WI38 (cell line): ENCODE results near the gene YY1.

Source experiments
- H3K4me3 ChIP-seq: 2 replicates; pipeline ENCODE4 v1.5.1; 2011; ENCODE audit warnings: low read depth, mild to moderate bottlenecking, control low read depth, low read length
- TF ChIP-seq, protein P1 (sequence below): IDR thresholded peaks from 2 replicates; pipeline ENCODE4 v1.5.1; 2012; ENCODE audit warnings: low read depth, mild to moderate bottlenecking, control low read depth, low read length

Gene YY1

DNA sequence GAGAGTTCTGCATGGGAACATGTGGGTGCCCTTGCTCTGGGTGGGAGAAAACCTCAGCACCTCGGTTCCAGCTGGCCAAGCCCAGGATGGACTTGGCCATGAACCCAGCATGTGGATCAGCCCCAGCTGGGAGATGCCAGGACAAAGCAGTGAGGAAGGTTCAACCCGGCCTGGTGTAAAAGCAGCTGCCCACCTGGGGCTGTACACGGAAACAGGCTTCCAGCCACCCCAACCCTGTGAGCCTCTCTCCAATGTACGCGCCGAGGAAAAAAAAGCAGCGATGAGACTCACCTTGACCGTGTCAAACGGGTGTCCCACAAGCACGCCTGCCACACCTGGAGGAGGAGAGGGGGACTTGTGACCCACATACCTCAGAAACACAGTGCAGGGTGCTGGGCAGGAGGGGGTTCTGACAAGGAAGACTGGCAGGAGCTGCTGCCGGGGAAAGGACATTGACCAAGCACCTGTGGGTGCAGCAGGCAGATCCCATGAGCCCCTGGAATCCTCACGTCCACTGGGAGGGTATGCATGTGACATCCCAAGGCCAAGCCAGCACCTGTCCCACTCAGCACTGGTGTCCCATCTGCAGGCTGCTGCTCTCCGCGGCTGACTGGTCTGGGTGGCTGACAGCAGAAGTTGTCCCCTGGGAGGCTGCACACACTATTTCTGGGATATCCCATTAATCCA lies 59.8 kb downstream of the YY1 start:
- no peak overlapping the region for H3K4me3 ChIP-seq
- TF ChIP-seq, protein P1, sequence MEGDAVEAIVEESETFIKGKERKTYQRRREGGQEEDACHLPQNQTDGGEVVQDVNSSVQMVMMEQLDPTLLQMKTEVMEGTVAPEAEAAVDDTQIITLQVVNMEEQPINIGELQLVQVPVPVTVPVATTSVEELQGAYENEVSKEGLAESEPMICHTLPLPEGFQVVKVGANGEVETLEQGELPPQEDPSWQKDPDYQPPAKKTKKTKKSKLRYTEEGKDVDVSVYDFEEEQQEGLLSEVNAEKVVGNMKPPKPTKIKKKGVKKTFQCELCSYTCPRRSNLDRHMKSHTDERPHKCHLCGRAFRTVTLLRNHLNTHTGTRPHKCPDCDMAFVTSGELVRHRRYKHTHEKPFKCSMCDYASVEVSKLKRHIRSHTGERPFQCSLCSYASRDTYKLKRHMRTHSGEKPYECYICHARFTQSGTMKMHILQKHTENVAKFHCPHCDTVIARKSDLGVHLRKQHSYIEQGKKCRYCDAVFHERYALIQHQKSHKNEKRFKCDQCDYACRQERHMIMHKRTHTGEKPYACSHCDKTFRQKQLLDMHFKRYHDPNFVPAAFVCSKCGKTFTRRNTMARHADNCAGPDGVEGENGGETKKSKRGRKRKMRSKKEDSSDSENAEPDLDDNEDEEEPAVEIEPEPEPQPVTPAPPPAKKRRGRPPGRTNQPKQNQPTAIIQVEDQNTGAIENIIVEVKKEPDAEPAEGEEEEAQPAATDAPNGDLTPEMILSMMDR = no peak

DNA sequence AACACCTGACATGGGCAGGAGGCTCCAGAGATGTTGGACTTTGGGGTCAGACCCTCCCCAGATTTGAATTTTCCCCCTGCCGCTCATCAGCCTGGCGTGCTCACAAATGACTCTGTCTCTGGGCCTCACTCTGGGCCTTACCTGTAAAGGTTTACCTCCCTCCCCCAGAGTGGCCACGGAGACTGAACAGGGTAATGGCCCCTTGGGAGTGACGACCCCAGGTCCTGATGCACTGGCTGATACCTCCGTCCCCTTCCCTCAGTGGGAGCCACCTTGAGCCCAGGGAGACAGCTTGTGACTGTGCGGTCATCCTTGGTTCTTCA lies 60.3 kb downstream of the YY1 start:
- no peak overlapping the region for H3K4me3 ChIP-seq
- TF ChIP-seq, protein P1 = no peak

DNA sequence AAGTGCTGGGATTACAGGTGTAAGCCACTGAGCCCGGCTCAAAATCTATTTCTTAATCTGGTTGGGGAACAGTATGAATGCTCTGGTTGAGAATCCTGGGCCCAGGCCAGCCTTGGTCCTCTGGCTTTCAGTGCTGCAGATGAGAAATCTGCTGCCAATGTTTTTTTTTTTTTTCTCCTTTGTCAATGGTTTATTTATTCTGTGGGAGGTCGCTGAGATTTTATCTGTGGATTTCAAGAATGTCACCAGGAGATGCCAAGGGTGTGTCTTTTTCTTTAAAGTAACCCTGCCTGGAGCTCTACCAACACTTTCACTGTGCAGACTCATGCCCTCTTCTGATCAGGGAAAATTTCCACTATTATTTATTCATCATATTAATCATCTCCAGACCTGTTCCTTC lies 63.7 kb downstream of the YY1 start:
- H3K4me3 ChIP-seq = no peak overlapping the region
- TF ChIP-seq, protein P1 = no peak

DNA sequence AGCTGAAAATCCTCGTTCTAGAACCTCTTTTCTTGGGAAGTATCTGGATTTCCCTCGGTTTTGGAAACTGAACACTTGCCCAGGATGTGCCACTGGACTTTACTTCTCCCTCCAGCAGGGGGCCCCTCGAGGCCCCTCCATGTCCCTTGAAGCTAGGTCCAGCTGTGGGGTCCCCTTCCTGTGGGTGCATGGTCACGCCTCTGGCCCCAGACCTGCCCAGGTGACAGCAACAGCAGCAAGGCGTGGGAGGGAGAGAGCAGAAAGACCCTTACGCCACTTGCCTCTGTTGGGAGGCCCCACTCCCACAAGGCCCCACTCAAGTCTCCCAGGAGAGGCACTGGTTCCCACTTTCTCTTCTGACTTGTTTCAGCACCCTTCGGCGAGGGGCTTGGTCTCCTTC lies 64.2 kb downstream of the YY1 start:
- TF ChIP-seq, protein P1 = peak; percentile 83
- H3K4me3 ChIP-seq = no peak overlapping the region

DNA sequence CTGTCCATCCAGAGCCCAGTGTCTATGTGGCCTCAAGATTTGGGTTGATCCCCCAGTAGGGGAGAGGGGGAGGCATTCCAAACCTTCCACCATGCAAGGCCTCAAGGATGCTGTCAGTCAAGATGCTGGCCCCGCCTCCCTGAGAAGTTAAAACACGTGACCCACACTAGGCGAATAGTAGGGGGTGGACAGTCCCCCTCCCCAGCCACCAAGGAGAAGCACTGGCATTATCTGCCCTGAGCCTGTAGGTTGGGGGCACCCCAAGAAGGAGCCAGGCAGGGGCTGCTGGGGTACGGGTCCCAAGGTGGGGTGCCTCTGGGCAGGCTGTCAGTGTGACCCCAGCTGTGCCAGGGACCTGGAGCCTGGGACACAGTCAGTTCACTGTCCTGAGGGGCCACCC lies 65.0 kb downstream of the YY1 start:
- H3K4me3 ChIP-seq = no peak overlapping the region
- TF ChIP-seq, protein P1 = no peak

DNA sequence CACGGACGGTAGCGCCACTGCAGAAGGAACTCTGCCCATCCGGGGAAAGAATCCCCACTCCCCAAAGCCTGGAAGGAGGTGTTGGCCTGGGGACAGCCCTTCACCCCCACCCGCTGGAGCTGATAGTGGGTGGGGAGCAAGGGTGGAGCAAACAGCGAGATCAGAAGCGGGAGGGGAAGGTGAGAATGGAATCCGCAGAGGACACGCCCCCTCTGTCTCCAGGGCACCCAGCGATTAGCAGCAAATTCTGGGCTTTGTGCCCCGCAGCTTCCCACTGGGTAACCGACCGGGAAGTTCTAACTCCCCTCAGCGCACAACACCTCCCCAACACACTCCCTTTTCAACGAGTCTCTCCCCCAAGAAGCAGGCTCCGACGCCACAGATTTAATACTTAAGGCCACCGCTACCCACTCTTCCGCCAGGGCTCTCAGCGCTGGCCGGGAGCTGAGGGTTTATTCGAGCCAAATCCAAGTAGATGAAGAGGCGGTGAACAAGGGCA lies 65.9 kb downstream of the YY1 start:
- peak overlapping the region; percentile 76 for H3K4me3 ChIP-seq
- TF ChIP-seq, protein P1 = no peak

DNA sequence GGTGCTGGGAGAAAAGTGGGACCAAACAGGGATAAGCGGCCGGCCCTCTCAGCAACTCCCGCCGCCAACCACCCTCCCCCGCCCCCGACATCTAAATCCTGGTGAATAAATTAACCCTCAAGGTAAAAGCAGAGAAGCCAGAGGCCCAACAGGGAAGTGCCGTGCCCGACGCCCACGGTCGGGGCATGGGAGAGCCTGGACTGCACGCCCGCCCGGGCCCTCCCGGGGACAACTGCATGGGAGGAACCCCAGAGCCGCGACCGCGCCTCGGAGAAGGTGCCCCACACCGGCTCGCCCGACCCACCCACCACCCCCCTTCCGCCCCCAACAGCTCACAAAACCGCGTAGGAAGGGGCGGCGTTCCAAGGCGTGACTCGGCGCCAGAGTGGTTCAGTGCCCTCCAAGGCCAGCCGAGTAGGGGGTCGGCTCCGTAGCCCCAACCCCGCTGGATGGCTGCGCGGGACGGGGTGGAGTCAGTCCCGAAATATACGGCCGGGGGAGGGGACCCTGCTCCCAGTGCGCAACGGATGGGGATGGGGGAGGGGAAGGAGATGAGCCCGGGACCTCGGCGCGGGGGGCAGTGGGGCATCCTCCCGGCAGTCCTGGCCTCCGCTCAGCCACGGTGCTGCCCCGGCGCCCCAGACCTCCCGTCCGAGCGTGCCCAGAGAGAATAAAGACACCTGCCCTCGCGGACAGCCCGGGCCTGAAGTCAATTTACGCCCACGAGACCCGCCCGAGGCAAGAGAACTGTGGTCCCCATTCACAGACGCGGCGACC lies 66.6 kb downstream of the YY1 start:
- TF ChIP-seq, protein P1 = no peak
- H3K4me3 ChIP-seq = peak overlapping the region; percentile 76
